NCI-H510A treated with DMSO at 0.1 percent for 48 hours (cell line): ENCODE results near the gene ARHGAP22.

ENCODE experiments used
- DNase-seq: peaks from one replicate; lab custom pipeline; 2025; lab: John Stamatoyannopoulos, UW

Gene ARHGAP22

GRCh38 chr10:48607356-48608278 is 2.7 kb upstream of the ARHGAP22 start:
- DNase-seq: peak; percentile 32

GRCh38 chr10:48606530-48607355 is 1.9 kb upstream of the ARHGAP22 start:
- no peak for DNase-seq

- DNase-seq: no peak
Observed at GRCh38 chr10:48605786-48606529, 1.1 kb upstream of the ARHGAP22 start.

GRCh38 chr10:48604039-48604990 is 558 bp downstream of the ARHGAP22 start:
- DNase-seq: no peak

GRCh38 chr10:48603421-48604038 is 1.3 kb downstream of the ARHGAP22 start:
- no peak for DNase-seq

- DNase-seq: no peak
Observed at GRCh38 chr10:48602401-48603135, 2.3 kb downstream of the ARHGAP22 start.

GRCh38 chr10:48601789-48602188 is 3.1 kb downstream of the ARHGAP22 start:
- no peak for DNase-seq

- DNase-seq: no peak
Observed at GRCh38 chr10:48600645-48601505, 4.0 kb downstream of the ARHGAP22 start.

GRCh38 chr10:48599830-48600134 is 5.1 kb downstream of the ARHGAP22 start:
- no peak for DNase-seq

- DNase-seq: no peak
Observed at GRCh38 chr10:48598936-48599829, 5.7 kb downstream of the ARHGAP22 start.

- peak; percentile 81 for DNase-seq
Observed at GRCh38 chr10:48598243-48598935, 6.5 kb downstream of the ARHGAP22 start.

GRCh38 chr10:48595539-48595932 is 9.3 kb downstream of the ARHGAP22 start:
- no peak for DNase-seq

GRCh38 chr10:48594803-48595538 is 9.9 kb downstream of the ARHGAP22 start:
- peak; percentile 68 for DNase-seq

GRCh38 chr10:48594371-48594770 is 10.5 kb downstream of the ARHGAP22 start:
- DNase-seq: no peak

- DNase-seq: no peak
Observed at GRCh38 chr10:48592346-48592745, 12.5 kb downstream of the ARHGAP22 start.

GRCh38 chr10:48590945-48591344 is 13.9 kb downstream of the ARHGAP22 start:
- peak; percentile 27 for DNase-seq

- no peak for DNase-seq
Observed at GRCh38 chr10:48589266-48589665, 15.6 kb downstream of the ARHGAP22 start.
